Measurements from ENCODE around the gene COG5. TPM values are rescaled to one million over a fixed set of nuclear protein-coding genes. Genes with fewer than 3 reads are reported as not detected.

Gene COG5
- total and polyA plus RNA-seq, 11 donors = 9.4 to 61.6 (median 42.1) TPM

- no peaks in the 10 kb centered on the region for H3K9me3 ChIP-seq
- TF ChIP-seq, protein P1, sequence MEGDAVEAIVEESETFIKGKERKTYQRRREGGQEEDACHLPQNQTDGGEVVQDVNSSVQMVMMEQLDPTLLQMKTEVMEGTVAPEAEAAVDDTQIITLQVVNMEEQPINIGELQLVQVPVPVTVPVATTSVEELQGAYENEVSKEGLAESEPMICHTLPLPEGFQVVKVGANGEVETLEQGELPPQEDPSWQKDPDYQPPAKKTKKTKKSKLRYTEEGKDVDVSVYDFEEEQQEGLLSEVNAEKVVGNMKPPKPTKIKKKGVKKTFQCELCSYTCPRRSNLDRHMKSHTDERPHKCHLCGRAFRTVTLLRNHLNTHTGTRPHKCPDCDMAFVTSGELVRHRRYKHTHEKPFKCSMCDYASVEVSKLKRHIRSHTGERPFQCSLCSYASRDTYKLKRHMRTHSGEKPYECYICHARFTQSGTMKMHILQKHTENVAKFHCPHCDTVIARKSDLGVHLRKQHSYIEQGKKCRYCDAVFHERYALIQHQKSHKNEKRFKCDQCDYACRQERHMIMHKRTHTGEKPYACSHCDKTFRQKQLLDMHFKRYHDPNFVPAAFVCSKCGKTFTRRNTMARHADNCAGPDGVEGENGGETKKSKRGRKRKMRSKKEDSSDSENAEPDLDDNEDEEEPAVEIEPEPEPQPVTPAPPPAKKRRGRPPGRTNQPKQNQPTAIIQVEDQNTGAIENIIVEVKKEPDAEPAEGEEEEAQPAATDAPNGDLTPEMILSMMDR (IDR thresholded peaks at IDR 0.05) = no peak
- TF ChIP-seq POLR2A (IDR thresholded peaks at IDR 0.05) = no peak
- H3K27ac ChIP-seq = no peak overlapping the region
- no peak for ATAC-seq
- H3K27me3 ChIP-seq = no peaks in the 10 kb centered on the region
- no peak overlapping the region for H3K4me3 ChIP-seq
- no peak for DNase-seq
- H3K4me1 ChIP-seq = peaks cover 0 to 33% (median 5%) of the 10 kb centered on the region in 12 donors
- 93 to 97% (median 94%) methylated on average over 5 of the region's 5 CpGs for WGBS, 4 donors
- H3K36me3 ChIP-seq = no peaks in the 10 kb centered on the region
- intact Hi-C loops (cut with DNase I) = no loop called here
Observed at GRCh38 chr7:107258737-107259136, 305.0 kb downstream of the COG5 start.

GRCh38 chr7:107255602-107256001 lies 308.1 kb downstream of the COG5 start:
- H3K36me3 ChIP-seq = no peaks in the 10 kb centered on the region
- H3K9me3 ChIP-seq = no peaks in the 10 kb centered on the region
- TF ChIP-seq POLR2A (IDR thresholded peaks at IDR 0.05) = no peak
- TF ChIP-seq, protein P1 (IDR thresholded peaks at IDR 0.05) = no peak
- WGBS, 4 donors = 86 to 94% (median 92%) methylated on average over 4 of the region's 4 CpGs
- ATAC-seq (no peak), DNase-seq (no peak)
- H3K4me3 ChIP-seq = no peak overlapping the region
- H3K27me3 ChIP-seq = no peaks in the 10 kb centered on the region
- H3K27ac ChIP-seq = no peak overlapping the region
- intact Hi-C loops (cut with DNase I) = no loop called here
- peaks cover 0 to 28% (median 5%) of the 10 kb centered on the region in 12 donors for H3K4me1 ChIP-seq

- peaks cover 0 to 28% (median 5%) of the 10 kb centered on the region in 12 donors for H3K4me1 ChIP-seq
- H3K4me3 ChIP-seq = no peak overlapping the region
- H3K27ac ChIP-seq = peak overlapping the region in 2 of 12 donors; percentile 5 to 15
- ATAC-seq (peak in 2 of 4 donors; percentile 34 to 46), DNase-seq (no peak)
- no peaks in the 10 kb centered on the region for H3K36me3 ChIP-seq
- H3K27me3 ChIP-seq = no peaks in the 10 kb centered on the region
- intact Hi-C loops (cut with DNase I) = no loop called here
- TF ChIP-seq, protein P1 (IDR thresholded peaks at IDR 0.05) = no peak
- TF ChIP-seq POLR2A (IDR thresholded peaks at IDR 0.05) = no peak
- H3K9me3 ChIP-seq = no peaks in the 10 kb centered on the region
- WGBS, 4 donors = 81 to 88% (median 83%) methylated on average over 5 of the region's 5 CpGs
Observed at GRCh38 chr7:107254398-107254985, 309.2 kb downstream of the COG5 start.

- H3K36me3 ChIP-seq = peaks cover 0 to under 1% (median 0%) of the 10 kb centered on the region in 9 donors
Observed at GRCh38 chr7:107253599-107253998, 310.1 kb downstream of the COG5 start.

More at GRCh38 chr7:107253599-107253998, 310.1 kb downstream of the COG5 start:
- Histone ChIP-seq H3K4me1 (peaks cover 0 to 28% (median 5%) of the 10 kb centered on the region in 12 donors), H3K27me3 (no peaks in the 10 kb centered on the region), H3K27ac (peak overlapping the region in 5 of 12 donors; percentile 2 to 17 (median 5)), H3K4me3 (no peak overlapping the region), H3K9me3 (no peaks in the 10 kb centered on the region)
- DNase-seq = peak in 4 of 5 donors; percentile 25 to 59 (median 34)
- peak; percentile 83 to 92 (median 88) for ATAC-seq
- TF ChIP-seq POLR2A (IDR thresholded peaks at IDR 0.05) = no peak
- TF ChIP-seq, protein P1 (IDR thresholded peaks at IDR 0.05) = no peak
- 57 to 64% (median 61%) methylated on average over 3 of the region's 3 CpGs for WGBS, 4 donors
- intact Hi-C loops (cut with DNase I) = no loop called here

Measured in heart left ventricle (tissue), 16 donors.